ENCODE measurements around the gene FAP.

FAP gene

GRCh38 chr2:162256591-162256991, 13.3 kb upstream of the FAP start:
- H3K4me1 Mint-ChIP-seq (ENCODE audit: low read depth), result peaks cover 7% of the 10 kb centered on the region
- peaks cover 4% of the 10 kb centered on the region for H3K27me3 Mint-ChIP-seq
- no peak overlapping the region for H3K27ac Mint-ChIP-seq
- H3K36me3 Mint-ChIP-seq (ENCODE audit: low read depth), result no peaks in the 10 kb centered on the region
- no peak for DNase-seq
- H3K4me3 Mint-ChIP-seq, result no peak overlapping the region
- no peaks in the 10 kb centered on the region for H3K9me3 Mint-ChIP-seq

- no peak overlapping the region for H3K27ac Mint-ChIP-seq
- no peaks in the 10 kb centered on the region for H3K4me1 Mint-ChIP-seq (ENCODE audit: low read depth)
- H3K4me3 Mint-ChIP-seq, result no peak overlapping the region
- no peaks in the 10 kb centered on the region for H3K9me3 Mint-ChIP-seq
- DNase-seq, result no peak
- peaks cover 4% of the 10 kb centered on the region for H3K27me3 Mint-ChIP-seq
- H3K36me3 Mint-ChIP-seq (ENCODE audit: low read depth), result no peaks in the 10 kb centered on the region
Measured at GRCh38 chr2:162254236-162254871, 11.1 kb upstream of the FAP start.

- peaks cover under 1% of the 10 kb centered on the region for H3K27me3 Mint-ChIP-seq
- H3K36me3 Mint-ChIP-seq (ENCODE audit: low read depth), result no peaks in the 10 kb centered on the region
- H3K4me1 Mint-ChIP-seq (ENCODE audit: low read depth), result no peaks in the 10 kb centered on the region
- no peak overlapping the region for H3K4me3 Mint-ChIP-seq
- no peaks in the 10 kb centered on the region for H3K9me3 Mint-ChIP-seq
- no peak for DNase-seq
- no peak overlapping the region for H3K27ac Mint-ChIP-seq
Measured at GRCh38 chr2:162253435-162253834, 10.2 kb upstream of the FAP start.

- H3K9me3 Mint-ChIP-seq, result no peaks in the 10 kb centered on the region
- DNase-seq, result no peak
- no peak overlapping the region for H3K27ac Mint-ChIP-seq
- no peaks in the 10 kb centered on the region for H3K27me3 Mint-ChIP-seq
- H3K36me3 Mint-ChIP-seq (ENCODE audit: low read depth), result no peaks in the 10 kb centered on the region
- no peak overlapping the region for H3K4me3 Mint-ChIP-seq
- no peaks in the 10 kb centered on the region for H3K4me1 Mint-ChIP-seq (ENCODE audit: low read depth)
Measured at GRCh38 chr2:162252153-162252552, 8.9 kb upstream of the FAP start.

- Mint-ChIP-seq H3K9me3 (no peaks in the 10 kb centered on the region), H3K36me3 (ENCODE audit: low read depth) (no peaks in the 10 kb centered on the region), H3K4me1 (ENCODE audit: low read depth) (no peaks in the 10 kb centered on the region), H3K27me3 (peaks cover 12% of the 10 kb centered on the region), H3K27ac (no peak overlapping the region), H3K4me3 (no peak overlapping the region)
- DNase-seq, result no peak
Measured at GRCh38 chr2:162245781-162246180, 2.5 kb upstream of the FAP start.

GRCh38 chr2:162245061-162245460, 1.8 kb upstream of the FAP start:
- H3K36me3 Mint-ChIP-seq (ENCODE audit: low read depth), result no peaks in the 10 kb centered on the region
- DNase-seq, result no peak
- no peak overlapping the region for H3K4me3 Mint-ChIP-seq
- H3K4me1 Mint-ChIP-seq (ENCODE audit: low read depth), result no peaks in the 10 kb centered on the region
- H3K27me3 Mint-ChIP-seq, result peaks cover 17% of the 10 kb centered on the region
- no peak overlapping the region for H3K27ac Mint-ChIP-seq
- no peaks in the 10 kb centered on the region for H3K9me3 Mint-ChIP-seq

- no peak for DNase-seq
- H3K9me3 Mint-ChIP-seq, result no peaks in the 10 kb centered on the region
- H3K4me1 Mint-ChIP-seq (ENCODE audit: low read depth), result no peaks in the 10 kb centered on the region
- H3K27ac Mint-ChIP-seq, result no peak overlapping the region
- no peak overlapping the region for H3K4me3 Mint-ChIP-seq
- peaks cover 21% of the 10 kb centered on the region for H3K27me3 Mint-ChIP-seq
- no peaks in the 10 kb centered on the region for H3K36me3 Mint-ChIP-seq (ENCODE audit: low read depth)
Measured at GRCh38 chr2:162244541-162245031, 1.3 kb upstream of the FAP start.

GRCh38 chr2:162243715-162244114, 470 bp upstream of the FAP start:
- Mint-ChIP-seq H3K4me1 (ENCODE audit: low read depth) (no peaks in the 10 kb centered on the region), H3K27ac (no peak overlapping the region), H3K36me3 (ENCODE audit: low read depth) (no peaks in the 10 kb centered on the region), H3K4me3 (no peak overlapping the region), H3K9me3 (no peaks in the 10 kb centered on the region), H3K27me3 (peaks cover 21% of the 10 kb centered on the region)
- DNase-seq, result no peak

GRCh38 chr2:162242586-162243280, 512 bp downstream of the FAP start:
- Mint-ChIP-seq H3K9me3 (no peaks in the 10 kb centered on the region), H3K27ac (no peak overlapping the region), H3K4me3 (no peak overlapping the region), H3K27me3 (peaks cover 23% of the 10 kb centered on the region), H3K36me3 (ENCODE audit: low read depth) (no peaks in the 10 kb centered on the region), H3K4me1 (ENCODE audit: low read depth) (no peaks in the 10 kb centered on the region)
- DNase-seq, result no peak

- no peak overlapping the region for H3K4me3 Mint-ChIP-seq
- H3K27ac Mint-ChIP-seq, result no peak overlapping the region
- no peaks in the 10 kb centered on the region for H3K9me3 Mint-ChIP-seq
- no peaks in the 10 kb centered on the region for H3K36me3 Mint-ChIP-seq (ENCODE audit: low read depth)
- peaks cover 25% of the 10 kb centered on the region for H3K27me3 Mint-ChIP-seq
- DNase-seq, result no peak
- no peaks in the 10 kb centered on the region for H3K4me1 Mint-ChIP-seq (ENCODE audit: low read depth)
Measured at GRCh38 chr2:162241571-162241970, 1.7 kb downstream of the FAP start.

- Mint-ChIP-seq H3K27me3 (peaks cover 19% of the 10 kb centered on the region), H3K27ac (no peak overlapping the region), H3K4me3 (no peak overlapping the region), H3K4me1 (ENCODE audit: low read depth) (no peaks in the 10 kb centered on the region), H3K9me3 (no peaks in the 10 kb centered on the region), H3K36me3 (ENCODE audit: low read depth) (no peaks in the 10 kb centered on the region)
- no peak for DNase-seq
Measured at GRCh38 chr2:162234620-162235462, 8.4 kb downstream of the FAP start.

GRCh38 chr2:162233197-162233596, 10.0 kb downstream of the FAP start:
- Mint-ChIP-seq H3K36me3 (ENCODE audit: low read depth) (no peaks in the 10 kb centered on the region), H3K4me3 (no peak overlapping the region), H3K4me1 (ENCODE audit: low read depth) (no peaks in the 10 kb centered on the region), H3K9me3 (no peaks in the 10 kb centered on the region), H3K27ac (no peak overlapping the region), H3K27me3 (peaks cover 16% of the 10 kb centered on the region)
- no peak for DNase-seq

GRCh38 chr2:162232671-162233070, 10.6 kb downstream of the FAP start:
- no peak overlapping the region for H3K27ac Mint-ChIP-seq

GRCh38 chr2:162232027-162232426, 11.2 kb downstream of the FAP start:
- Mint-ChIP-seq H3K4me1 (ENCODE audit: low read depth) (no peaks in the 10 kb centered on the region), H3K36me3 (ENCODE audit: low read depth) (no peaks in the 10 kb centered on the region), H3K9me3 (no peaks in the 10 kb centered on the region), H3K27me3 (peaks cover 10% of the 10 kb centered on the region), H3K4me3 (no peak overlapping the region), H3K27ac (no peak overlapping the region)
- DNase-seq, result no peak

More at GRCh38 chr2:162232671-162233070, 10.6 kb downstream of the FAP start:
- DNase-seq, result no peak
- H3K4me1 Mint-ChIP-seq (ENCODE audit: low read depth), result no peaks in the 10 kb centered on the region
- no peak overlapping the region for H3K4me3 Mint-ChIP-seq
- no peaks in the 10 kb centered on the region for H3K36me3 Mint-ChIP-seq (ENCODE audit: low read depth)
- H3K27me3 Mint-ChIP-seq, result peaks cover 13% of the 10 kb centered on the region
- H3K9me3 Mint-ChIP-seq, result no peaks in the 10 kb centered on the region

GRCh38 chr2:162230761-162231160, 12.5 kb downstream of the FAP start:
- no peak overlapping the region for H3K27ac Mint-ChIP-seq
- no peaks in the 10 kb centered on the region for H3K9me3 Mint-ChIP-seq
- peaks cover 6% of the 10 kb centered on the region for H3K27me3 Mint-ChIP-seq
- DNase-seq, result no peak
- H3K4me3 Mint-ChIP-seq, result no peak overlapping the region
- H3K4me1 Mint-ChIP-seq (ENCODE audit: low read depth), result no peaks in the 10 kb centered on the region
- no peaks in the 10 kb centered on the region for H3K36me3 Mint-ChIP-seq (ENCODE audit: low read depth)
